ENCODE measurements around the gene PNMA3.
"Not testable (repeated sequence)": the region's sequence is repeated elsewhere in the genome, so short reads cannot be mapped to it uniquely, and the experiment has no call there.

GRCh38 chrX:153066402-153066801 lies 10.1 kb downstream of the PNMA3 start:
- TF ChIP-seq POLR2A (IDR thresholded peaks at IDR 0.05; ENCODE audit: low read depth, low read length); TAF1 (IDR thresholded peaks at IDR 0.05; ENCODE audit: low read depth, low read length); POLR2AphosphoS5 (IDR thresholded peaks at IDR 0.05; ENCODE audit: low read depth, low read length); PAX5 (IDR thresholded peaks at IDR 0.05; ENCODE audit: insufficient read depth, low read length, severe bottlenecking): not testable (repeated sequence)

All from GM12891 (cell line).